Measurements from ENCODE around the gene LGSN.
"Not testable (repeated sequence)": the region's sequence is repeated elsewhere in the genome, so short reads cannot be mapped to it uniquely, and the experiment has no call there.

DNA sequence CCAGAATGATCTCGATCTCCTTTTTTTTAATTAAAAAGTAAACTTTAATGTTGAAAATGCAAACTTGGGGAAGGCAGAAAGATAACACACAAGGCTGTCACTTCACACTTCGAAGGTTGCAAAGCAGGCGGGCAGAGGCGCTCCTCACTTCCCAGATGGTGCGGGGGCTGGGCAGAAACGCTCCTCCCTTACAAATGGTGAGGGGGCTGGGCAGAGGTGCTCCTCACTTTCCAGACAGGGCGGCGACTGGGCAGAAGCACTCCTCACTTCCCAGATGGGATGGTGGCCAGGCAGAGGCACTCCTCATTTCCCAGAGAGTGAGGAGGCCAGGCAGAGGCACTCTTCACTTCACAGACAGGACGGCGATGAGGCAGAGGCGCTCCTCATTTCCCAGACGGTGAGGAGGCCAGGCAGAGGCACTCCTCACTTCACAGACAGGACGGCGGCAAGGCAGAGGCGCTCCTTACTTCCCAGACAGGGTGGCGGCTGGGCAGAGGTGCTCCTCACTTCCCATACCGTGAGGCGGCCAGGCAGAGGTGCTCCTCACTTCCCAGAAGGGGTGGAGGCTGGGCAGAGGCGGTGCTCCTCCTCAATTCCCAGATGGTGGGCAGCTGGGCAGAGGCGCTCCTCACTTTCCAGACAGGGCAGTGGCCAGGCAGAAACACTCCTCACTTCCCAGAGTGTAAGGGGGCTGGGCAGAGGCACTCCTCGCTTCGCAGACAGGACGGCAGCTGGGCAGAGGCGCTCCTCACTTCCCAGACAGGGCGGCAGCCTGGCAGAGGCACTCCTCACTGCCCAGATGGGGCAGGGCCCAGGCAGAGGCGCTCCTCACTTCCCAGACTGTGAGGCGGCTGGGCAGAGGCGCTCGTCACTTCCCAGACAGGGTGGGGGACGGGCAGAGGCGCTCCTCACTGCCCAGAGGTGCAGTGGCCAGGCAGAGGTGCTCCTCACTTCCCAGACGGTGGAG is 91.6 kb downstream of the LGSN start:
- not testable (repeated sequence) for TF ChIP-seq POLR2A (IDR thresholded peaks at IDR 0.05; ENCODE audit: borderline replicate concordance, extremely low read depth, insufficient read depth, insufficient read length); FOSL1 (IDR thresholded peaks at IDR 0.05; ENCODE audit: low read depth); SIN3A (IDR thresholded peaks at IDR 0.05; ENCODE audit: low read depth); EZH2 (IDR thresholded peaks at IDR 0.05); YY1 (IDR thresholded peaks at IDR 0.05; ENCODE audit: extremely low read depth, insufficient replicate concordance, low read depth, low read length); POLR2AphosphoS5 (IDR thresholded peaks at IDR 0.05; ENCODE audit: low read depth, low read length); EZH2phosphoT487 (IDR thresholded peaks at IDR 0.05; ENCODE audit: borderline replicate concordance); RAD21 (IDR thresholded peaks at IDR 0.05; ENCODE audit: low read depth); ZFX (IDR thresholded peaks at IDR 0.05)
- TF ChIP-seq, protein P1, sequence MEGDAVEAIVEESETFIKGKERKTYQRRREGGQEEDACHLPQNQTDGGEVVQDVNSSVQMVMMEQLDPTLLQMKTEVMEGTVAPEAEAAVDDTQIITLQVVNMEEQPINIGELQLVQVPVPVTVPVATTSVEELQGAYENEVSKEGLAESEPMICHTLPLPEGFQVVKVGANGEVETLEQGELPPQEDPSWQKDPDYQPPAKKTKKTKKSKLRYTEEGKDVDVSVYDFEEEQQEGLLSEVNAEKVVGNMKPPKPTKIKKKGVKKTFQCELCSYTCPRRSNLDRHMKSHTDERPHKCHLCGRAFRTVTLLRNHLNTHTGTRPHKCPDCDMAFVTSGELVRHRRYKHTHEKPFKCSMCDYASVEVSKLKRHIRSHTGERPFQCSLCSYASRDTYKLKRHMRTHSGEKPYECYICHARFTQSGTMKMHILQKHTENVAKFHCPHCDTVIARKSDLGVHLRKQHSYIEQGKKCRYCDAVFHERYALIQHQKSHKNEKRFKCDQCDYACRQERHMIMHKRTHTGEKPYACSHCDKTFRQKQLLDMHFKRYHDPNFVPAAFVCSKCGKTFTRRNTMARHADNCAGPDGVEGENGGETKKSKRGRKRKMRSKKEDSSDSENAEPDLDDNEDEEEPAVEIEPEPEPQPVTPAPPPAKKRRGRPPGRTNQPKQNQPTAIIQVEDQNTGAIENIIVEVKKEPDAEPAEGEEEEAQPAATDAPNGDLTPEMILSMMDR (IDR thresholded peaks at IDR 0.05 in 2 of 3, conservative IDR thresholded peaks at IDR 0.05 in 1 of 3; ENCODE audit: borderline replicate concordance in 1 of 3, insufficient read depth in 1 of 3, low read depth in 2 of 3, low read length in 2 of 3), result not testable (repeated sequence)
- TF ChIP-seq, protein P2, sequence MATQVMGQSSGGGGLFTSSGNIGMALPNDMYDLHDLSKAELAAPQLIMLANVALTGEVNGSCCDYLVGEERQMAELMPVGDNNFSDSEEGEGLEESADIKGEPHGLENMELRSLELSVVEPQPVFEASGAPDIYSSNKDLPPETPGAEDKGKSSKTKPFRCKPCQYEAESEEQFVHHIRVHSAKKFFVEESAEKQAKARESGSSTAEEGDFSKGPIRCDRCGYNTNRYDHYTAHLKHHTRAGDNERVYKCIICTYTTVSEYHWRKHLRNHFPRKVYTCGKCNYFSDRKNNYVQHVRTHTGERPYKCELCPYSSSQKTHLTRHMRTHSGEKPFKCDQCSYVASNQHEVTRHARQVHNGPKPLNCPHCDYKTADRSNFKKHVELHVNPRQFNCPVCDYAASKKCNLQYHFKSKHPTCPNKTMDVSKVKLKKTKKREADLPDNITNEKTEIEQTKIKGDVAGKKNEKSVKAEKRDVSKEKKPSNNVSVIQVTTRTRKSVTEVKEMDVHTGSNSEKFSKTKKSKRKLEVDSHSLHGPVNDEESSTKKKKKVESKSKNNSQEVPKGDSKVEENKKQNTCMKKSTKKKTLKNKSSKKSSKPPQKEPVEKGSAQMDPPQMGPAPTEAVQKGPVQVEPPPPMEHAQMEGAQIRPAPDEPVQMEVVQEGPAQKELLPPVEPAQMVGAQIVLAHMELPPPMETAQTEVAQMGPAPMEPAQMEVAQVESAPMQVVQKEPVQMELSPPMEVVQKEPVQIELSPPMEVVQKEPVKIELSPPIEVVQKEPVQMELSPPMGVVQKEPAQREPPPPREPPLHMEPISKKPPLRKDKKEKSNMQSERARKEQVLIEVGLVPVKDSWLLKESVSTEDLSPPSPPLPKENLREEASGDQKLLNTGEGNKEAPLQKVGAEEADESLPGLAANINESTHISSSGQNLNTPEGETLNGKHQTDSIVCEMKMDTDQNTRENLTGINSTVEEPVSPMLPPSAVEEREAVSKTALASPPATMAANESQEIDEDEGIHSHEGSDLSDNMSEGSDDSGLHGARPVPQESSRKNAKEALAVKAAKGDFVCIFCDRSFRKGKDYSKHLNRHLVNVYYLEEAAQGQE (IDR thresholded peaks at IDR 0.05; ENCODE audit: low read depth), result not testable (repeated sequence)
- TF ChIP-seq, protein P3, sequence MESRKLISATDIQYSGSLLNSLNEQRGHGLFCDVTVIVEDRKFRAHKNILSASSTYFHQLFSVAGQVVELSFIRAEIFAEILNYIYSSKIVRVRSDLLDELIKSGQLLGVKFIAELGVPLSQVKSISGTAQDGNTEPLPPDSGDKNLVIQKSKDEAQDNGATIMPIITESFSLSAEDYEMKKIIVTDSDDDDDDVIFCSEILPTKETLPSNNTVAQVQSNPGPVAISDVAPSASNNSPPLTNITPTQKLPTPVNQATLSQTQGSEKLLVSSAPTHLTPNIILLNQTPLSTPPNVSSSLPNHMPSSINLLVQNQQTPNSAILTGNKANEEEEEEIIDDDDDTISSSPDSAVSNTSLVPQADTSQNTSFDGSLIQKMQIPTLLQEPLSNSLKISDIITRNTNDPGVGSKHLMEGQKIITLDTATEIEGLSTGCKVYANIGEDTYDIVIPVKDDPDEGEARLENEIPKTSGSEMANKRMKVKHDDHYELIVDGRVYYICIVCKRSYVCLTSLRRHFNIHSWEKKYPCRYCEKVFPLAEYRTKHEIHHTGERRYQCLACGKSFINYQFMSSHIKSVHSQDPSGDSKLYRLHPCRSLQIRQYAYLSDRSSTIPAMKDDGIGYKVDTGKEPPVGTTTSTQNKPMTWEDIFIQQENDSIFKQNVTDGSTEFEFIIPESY (IDR thresholded peaks at IDR 0.05; ENCODE audit: extremely low read depth, insufficient replicate concordance, low read length), result not testable (repeated sequence)

Measured in HCT116 (cell line).